Large intestine (tissue), 12 donors: Measurements from ENCODE around the gene CBLN3. TPM values are rescaled to one million over a fixed set of nuclear protein-coding genes. Genes with fewer than 3 reads are reported as not detected.
"Not testable (repeated sequence)": the region's sequence is repeated elsewhere in the genome, so short reads cannot be mapped to it uniquely, and the experiment has no call there.

ENCODE experiments used
- DNase-seq, 2 donors: peaks; one replicate each; pipeline versions ENCODE4 v3.0.0 to v3.0.0-alpha.2; 2013
- H3K27ac ChIP-seq: one replicate; pipeline ENCODE4 v1.5.1; 2013; ENCODE audit warnings: low read length
- H3K27me3 ChIP-seq: 2 replicates; pipeline ENCODE4 v1.6.1; 2013; ENCODE audit warnings: low read length; ENCODE audit not compliant: control insufficient read depth, insufficient read depth
- H3K36me3 ChIP-seq: 2 replicates; pipeline ENCODE4 v1.6.1; 2013; ENCODE audit warnings: low read length; ENCODE audit not compliant: control insufficient read depth, insufficient read depth
- H3K4me1 ChIP-seq: one replicate; pipeline ENCODE4 v1.6.1; 2013; ENCODE audit warnings: low read length; ENCODE audit not compliant: control insufficient read depth, insufficient read depth
- H3K4me3 ChIP-seq: one replicate; pipeline ENCODE4 v1.5.1; 2013; ENCODE audit warnings: low read length
- H3K9me3 ChIP-seq: one replicate; pipeline ENCODE4 v1.6.1; 2013; ENCODE audit warnings: mild to moderate bottlenecking, low read depth, low read length, moderate library complexity; ENCODE audit not compliant: control insufficient read depth
- WGBS: methylation state at CpG from one replicate; pipeline ENCODE4 v1.1.5; 2013; ENCODE audit warnings: low lambda C conversion rate; ENCODE audit not compliant: insufficient coverage; 5-methylcytosine and 5-hydroxymethylcytosine counted together
- long read RNA-seq, 11 donors: transcript quantifications; one replicate each; lab custom pipeline, GENCODE V29; 2026
- polyA plus RNA-seq: library from polyadenylated mRNA; unstranded; fragments of 120-200 nt; gene quantifications from one replicate; pipeline ENCODE4 v1.2.1, GENCODE V29; 2013

The CBLN3 gene
- 5.6 TPM for polyA plus RNA-seq
- long read RNA-seq, donor 1, partial matches to known transcripts = 17 of 17 reads
- long read RNA-seq, donor 1, other reads (novel, unspliced or antisense) = 0 of 17 reads
- long read RNA-seq, donor 2, partial matches to known transcripts = 21 of 28 reads
- long read RNA-seq, donor 2, other reads (novel, unspliced or antisense) = 7 of 28 reads
- long read RNA-seq, donor 3 = 0 reads
- long read RNA-seq, donor 4 = 0 reads
- long read RNA-seq, donor 5, partial matches to known transcripts = 15 of 17 reads
- long read RNA-seq, donor 5, other reads (novel, unspliced or antisense) = 0 of 17 reads
- long read RNA-seq, donor 6, partial matches to known transcripts = 128 of 128 reads
- long read RNA-seq, donor 6, other reads (novel, unspliced or antisense) = 0 of 128 reads
- long read RNA-seq, donor 7 = 0 reads
- long read RNA-seq, donor 8, partial matches to known transcripts = 38 of 39 reads
- long read RNA-seq, donor 8, other reads (novel, unspliced or antisense) = 0 of 39 reads
- long read RNA-seq, donor 9 = 0 reads
- long read RNA-seq, donor 10, partial matches to known transcripts = 29 of 31 reads
- long read RNA-seq, donor 10, other reads (novel, unspliced or antisense) = 0 of 31 reads
- long read RNA-seq, donor 11, partial matches to known transcripts = 0 of 2 reads
- long read RNA-seq, donor 11, other reads (novel, unspliced or antisense) = 0 of 2 reads

- peaks cover 65% of the 10 kb centered on the region for H3K4me1 ChIP-seq
- peak within 1 kb of the TSS; percentile 90 for H3K4me3 ChIP-seq
- H3K27ac ChIP-seq = peak within 1 kb of the TSS; percentile 90
- no peaks in the 10 kb centered on the region for H3K27me3 ChIP-seq
- H3K36me3 ChIP-seq = peaks cover 32% of the 10 kb centered on the region
- DNase-seq = peak; percentile 90 to 97
- WGBS = no CpG with 5 or more reads among the region's 57 CpGs
- no peaks in the 10 kb centered on the region for H3K9me3 ChIP-seq
These were observed at the start of gene CBLN3, which contains the start of gene KHNYN for GRCh38 chr14:24429395-24430142. Gene CBLN3, minus strand, starts transcription at chr14:24429668. Its CDS starts 614 bp downstream, at chr14:24429054. Gene KHNYN, plus strand, starts transcription at chr14:24429954. Its CDS starts 777 bp downstream, at chr14:24430731.

- WGBS = no CpG with 5 or more reads among the region's 4 CpGs
- Histone ChIP-seq H3K27ac (no peak overlapping the region), H3K4me3 (no peak overlapping the region), H3K36me3 (no peaks in the 10 kb centered on the region), H3K27me3 (no peaks in the 10 kb centered on the region), H3K9me3 (peaks cover 5% of the 10 kb centered on the region), H3K4me1 (no peaks in the 10 kb centered on the region)
- no peak for DNase-seq
These were observed 45.8 kb upstream of the CBLN3 start for GRCh38 chr14:24475261-24475660.

GRCh38 chr14:24473211-24473610 is 43.7 kb upstream of the CBLN3 start:
- Histone ChIP-seq H3K27ac (no peak overlapping the region), H3K27me3 (no peaks in the 10 kb centered on the region), H3K4me1 (no peaks in the 10 kb centered on the region), H3K9me3 (peaks cover 5% of the 10 kb centered on the region), H3K4me3 (no peak overlapping the region), H3K36me3 (no peaks in the 10 kb centered on the region)
- WGBS = no CpG with 5 or more reads among the region's 12 CpGs
- no peak for DNase-seq

- not testable (repeated sequence) for DNase-seq, H3K4me1 ChIP-seq, H3K36me3 ChIP-seq, H3K27ac ChIP-seq, H3K9me3 ChIP-seq, H3K4me3 ChIP-seq, H3K27me3 ChIP-seq
- no CpG with 5 or more reads among the region's 2 CpGs for WGBS
These were observed 41.0 kb upstream of the CBLN3 start for GRCh38 chr14:24470450-24470849.

- DNase-seq = no peak
- Histone ChIP-seq H3K27ac (no peak overlapping the region), H3K27me3 (no peaks in the 10 kb centered on the region), H3K4me1 (no peaks in the 10 kb centered on the region), H3K9me3 (no peaks in the 10 kb centered on the region), H3K36me3 (no peaks in the 10 kb centered on the region), H3K4me3 (no peak overlapping the region)
- no CpG with 5 or more reads among the region's 3 CpGs for WGBS
These were observed 36.3 kb upstream of the CBLN3 start for GRCh38 chr14:24465805-24466204.

- H3K4me1 ChIP-seq = no peaks in the 10 kb centered on the region
- H3K36me3 ChIP-seq = no peaks in the 10 kb centered on the region
- no peak overlapping the region for H3K27ac ChIP-seq
- H3K9me3 ChIP-seq = no peaks in the 10 kb centered on the region
- 80% methylated on average over 1 of the region's 3 CpGs for WGBS
- no peaks in the 10 kb centered on the region for H3K27me3 ChIP-seq
- no peak overlapping the region for H3K4me3 ChIP-seq
- DNase-seq = no peak
These were observed 35.9 kb upstream of the CBLN3 start for GRCh38 chr14:24465368-24465767.

- Histone ChIP-seq H3K9me3 (no peaks in the 10 kb centered on the region), H3K4me1 (no peaks in the 10 kb centered on the region), H3K27me3 (no peaks in the 10 kb centered on the region), H3K27ac (no peak overlapping the region), H3K36me3 (no peaks in the 10 kb centered on the region), H3K4me3 (no peak overlapping the region)
- no peak for DNase-seq
- WGBS = 100% methylated on average over 3 of the region's 4 CpGs
These were observed 34.7 kb upstream of the CBLN3 start for GRCh38 chr14:24463884-24464785.

DNA sequence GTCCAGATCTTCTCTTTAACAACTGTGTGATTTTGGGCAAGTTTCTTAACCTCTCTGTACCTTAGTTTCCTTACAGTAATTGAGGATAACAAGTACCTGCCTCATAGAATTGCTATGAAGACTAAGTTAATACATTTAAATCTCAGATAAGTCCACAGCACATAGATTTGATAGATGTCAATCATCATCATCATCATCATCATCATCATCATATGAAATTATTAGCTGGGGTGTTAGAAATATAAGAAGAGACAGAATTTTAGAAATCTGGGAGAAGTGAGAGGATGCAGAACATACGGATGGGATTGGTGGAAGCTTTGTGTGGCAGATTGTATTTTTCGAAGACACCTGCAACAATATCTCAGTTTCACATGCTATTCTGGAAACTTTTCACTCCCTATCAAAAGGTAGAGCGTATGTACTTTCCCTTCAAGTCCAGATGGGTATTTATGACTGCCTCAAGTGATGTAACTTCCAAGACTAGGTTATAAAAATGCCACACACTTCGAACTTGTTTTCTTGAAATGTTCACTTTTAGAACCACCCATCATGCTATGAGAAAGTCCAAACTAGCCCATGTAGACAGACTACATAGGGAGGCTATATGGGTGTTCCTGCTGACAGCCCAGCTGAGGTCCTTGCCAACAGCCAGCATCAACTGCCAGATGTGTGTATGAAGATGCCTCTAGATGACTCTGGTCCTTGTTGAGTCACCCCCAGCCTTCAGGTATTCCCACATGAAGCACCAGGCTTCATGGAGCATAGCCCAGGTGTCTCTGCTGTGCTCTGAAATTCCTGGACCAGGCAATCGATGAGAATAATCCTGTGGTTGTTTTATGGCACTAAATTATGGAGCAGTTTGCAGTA is 33.8 kb upstream of the CBLN3 start:
- Histone ChIP-seq H3K4me3 (no peak overlapping the region), H3K4me1 (no peaks in the 10 kb centered on the region), H3K27me3 (no peaks in the 10 kb centered on the region), H3K9me3 (no peaks in the 10 kb centered on the region), H3K36me3 (no peaks in the 10 kb centered on the region), H3K27ac (no peak overlapping the region)
- 60% methylated on average over 1 of the region's 5 CpGs for WGBS
- no peak for DNase-seq

DNA sequence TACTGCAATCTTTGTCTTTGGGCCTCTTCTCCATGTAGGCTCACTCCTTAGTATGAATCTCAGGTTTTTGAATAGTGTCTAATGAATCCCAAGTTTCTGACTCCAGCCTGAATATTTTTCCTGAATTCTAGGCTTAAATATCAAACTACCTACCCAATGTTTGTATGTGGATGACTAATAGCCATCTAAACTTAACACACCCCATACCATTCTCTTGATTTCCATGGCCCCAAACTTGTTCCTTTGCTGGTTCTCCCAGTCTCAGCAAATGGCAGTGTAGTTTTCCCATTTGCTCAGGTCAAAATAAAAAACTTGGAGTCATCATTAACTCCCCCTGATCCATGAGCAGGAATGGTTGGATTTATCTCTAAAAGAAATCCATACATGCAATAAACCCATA is 31.9 kb upstream of the CBLN3 start:
- Histone ChIP-seq H3K9me3 (no peaks in the 10 kb centered on the region), H3K27ac (no peak overlapping the region), H3K4me3 (no peak overlapping the region), H3K4me1 (no peaks in the 10 kb centered on the region), H3K36me3 (no peaks in the 10 kb centered on the region), H3K27me3 (no peaks in the 10 kb centered on the region)
- no peak for DNase-seq
